ENCODE results near the gene ATP2B3. TPM values are rescaled to one million over a fixed set of nuclear protein-coding genes. Genes with fewer than 3 reads are reported as not detected.

ATP2B3 gene
- total and polyA plus RNA-seq, 2 donors (not counting 3 experiments of a cell fraction or from before 2014, with no cell fraction given) = 0.01 to 0.07 TPM

- H3K9ac ChIP-seq (replicated peaks; ENCODE audit: extremely low read depth, insufficient read depth, low read length) = no peak overlapping the region
- H2AFZ ChIP-seq (ENCODE audit: low read depth, low read length) = peak overlapping the region; percentile 89
- no peaks in the 10 kb centered on the region for H3K9me3 ChIP-seq (replicated peaks; ENCODE audit: control insufficient read depth, insufficient read depth, low read length)
These were observed 82.6 kb downstream of the ATP2B3 start for GRCh38 chrX:153600032-153600373.

More at GRCh38 chrX:153600032-153600373, 82.6 kb downstream of the ATP2B3 start:
- BruUV-seq (replicated peaks) = no TSS peak
- intact Hi-C loops (cut with micrococcal nuclease) (no loop called here), dilution Hi-C loops (cut with MboI; ENCODE audit: extremely low pct_ligation_motif_present, low sequenced_read_pairs) (no loop called here)
- peak overlapping the region; percentile 76 for H3K4me2 ChIP-seq (ENCODE audit: insufficient read depth, low read length)
- ChIA-PET CTCF (interaction anchor here (1.3 to 4.1 kb wide), 4 partner anchors 10 to 108 kb away, joined by 3 to 32 read pairs (median 5); no protein-coding TSS in a partner anchor), POLR2A (no interaction called here)
- no peak for DNase-seq (ENCODE audit: low read depth, low spot score)
- no peak for TF ChIP-seq JUN (IDR thresholded peaks at IDR 0.05; ENCODE audit: borderline replicate concordance, insufficient read depth, insufficient read length, low read depth)
- no peak for TF ChIP-seq MYC (IDR thresholded peaks at IDR 0.05; ENCODE audit: low read depth, low read length)
- TF ChIP-seq POLR2A (IDR thresholded peaks at IDR 0.05; ENCODE audit: low read depth, low read length) = no peak
- no peak for TF ChIP-seq GATA2 (IDR thresholded peaks at IDR 0.05; ENCODE audit: insufficient read depth, insufficient read length, low read depth, low read length)
- TF ChIP-seq FOS (IDR thresholded peaks at IDR 0.05; ENCODE audit: borderline replicate concordance, insufficient read depth, low read length) = no peak
- TF ChIP-seq CTCF (IDR thresholded peaks at IDR 0.05; ENCODE audit: extremely low read depth in 1 of 2, insufficient read depth in 1 of 2, low read depth in 1 of 2, low read length in 2 of 2) = no peak
- FAIRE-seq = no peak
- H4K20me1 ChIP-seq (replicated peaks; ENCODE audit: control insufficient read depth, extremely low read depth, insufficient read depth, low read length) = no peaks in the 10 kb centered on the region
- no peaks in the 10 kb centered on the region for H3K9me1 ChIP-seq (replicated peaks; ENCODE audit: control insufficient read depth, extremely low read depth, insufficient read depth, low read length)
- no peaks in the 10 kb centered on the region for H3K27me3 ChIP-seq (ENCODE audit: control insufficient read depth in 2 of 2, insufficient read depth in 2 of 2, low read length in 2 of 2)
- no peak overlapping the region for H3K27ac ChIP-seq (ENCODE audit: insufficient read depth, low read depth, low read length)
- H3K4me1 ChIP-seq (ENCODE audit: control insufficient read depth, extremely low read depth, insufficient read depth, low read length) = peaks cover 7% of the 10 kb centered on the region
- H3K79me2 ChIP-seq (ENCODE audit: control insufficient read depth, insufficient read depth, low read length) = peaks cover 12% of the 10 kb centered on the region
- no peaks in the 10 kb centered on the region for H3K36me3 ChIP-seq (ENCODE audit: control insufficient read depth in 2 of 2, extremely low read depth in 1 of 2, insufficient read depth in 2 of 2, low read length in 2 of 2)
- peak overlapping the region in 2 of 3 experiments; percentile 57 to 74 for H3K4me3 ChIP-seq (replicated peaks in 1 of 3; ENCODE audit: insufficient read depth in 1 of 3, low read depth in 1 of 3, low read length in 3 of 3)
